Transverse colon (tissue), 4 donors: ENCODE data around the gene TJP2.

ENCODE experiments used
- EP300 ChIP-seq: sonication (generic); formaldehyde crosslinking; IDR thresholded peaks from one replicate; pipeline ENCODE4 v1.6.1; 2017; ENCODE audit warnings: antibody characterized with exemption, low read depth
- POLR2A ChIP-seq: fragments of 450-650 bp; IDR thresholded peaks from one replicate; pipeline ENCODE4 v1.6.1; 2016; ENCODE audit warnings: antibody characterized with exemption, mild to moderate bottlenecking, moderate library complexity
- POLR2AphosphoS5 ChIP-seq, 3 donors: sonication (generic); formaldehyde crosslinking; IDR thresholded peaks; one replicate each; pipeline ENCODE4 v1.6.1; 2016; ENCODE audit warnings: antibody characterized with exemption in 3 of 3
- TF ChIP-seq, protein P1 (sequence below), 5 experiments: fragments of 200-600 bp in 3 of 5; fragments of 450-650 bp in 2 of 5; sonication (generic) in 3 of 5; IDR thresholded peaks; 1 replicate in 2 of 5; 2 replicates in 3 of 5; pipeline ENCODE4 v1.5.1; 2016 to 2017; ENCODE audit warnings: antibody characterized with exemption in 5 of 5, inconsistent platforms in 3 of 5, mild to moderate bottlenecking in 2 of 5, moderate library complexity in 1 of 5

DNA sequence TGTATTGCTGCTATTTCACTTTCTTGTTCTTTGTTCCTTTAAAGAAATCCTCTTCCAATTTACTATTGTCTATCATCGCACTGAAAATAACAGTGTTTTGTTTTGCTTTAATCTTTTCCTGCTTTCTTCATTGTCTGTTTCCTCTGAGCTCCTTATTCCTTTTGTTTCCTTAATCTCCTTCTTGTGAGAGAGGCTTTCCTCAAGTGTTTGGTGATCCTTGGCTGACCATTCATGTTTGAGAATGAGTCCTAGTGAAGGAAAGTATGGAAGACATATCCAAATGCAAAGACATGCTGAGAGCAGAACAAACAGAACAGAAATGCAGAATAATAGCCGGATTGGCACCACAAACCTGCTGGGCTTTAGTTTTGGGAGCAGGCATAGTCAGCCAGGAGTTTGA is 108.9 kb downstream of the TJP2 start:
- TF ChIP-seq, protein P1, sequence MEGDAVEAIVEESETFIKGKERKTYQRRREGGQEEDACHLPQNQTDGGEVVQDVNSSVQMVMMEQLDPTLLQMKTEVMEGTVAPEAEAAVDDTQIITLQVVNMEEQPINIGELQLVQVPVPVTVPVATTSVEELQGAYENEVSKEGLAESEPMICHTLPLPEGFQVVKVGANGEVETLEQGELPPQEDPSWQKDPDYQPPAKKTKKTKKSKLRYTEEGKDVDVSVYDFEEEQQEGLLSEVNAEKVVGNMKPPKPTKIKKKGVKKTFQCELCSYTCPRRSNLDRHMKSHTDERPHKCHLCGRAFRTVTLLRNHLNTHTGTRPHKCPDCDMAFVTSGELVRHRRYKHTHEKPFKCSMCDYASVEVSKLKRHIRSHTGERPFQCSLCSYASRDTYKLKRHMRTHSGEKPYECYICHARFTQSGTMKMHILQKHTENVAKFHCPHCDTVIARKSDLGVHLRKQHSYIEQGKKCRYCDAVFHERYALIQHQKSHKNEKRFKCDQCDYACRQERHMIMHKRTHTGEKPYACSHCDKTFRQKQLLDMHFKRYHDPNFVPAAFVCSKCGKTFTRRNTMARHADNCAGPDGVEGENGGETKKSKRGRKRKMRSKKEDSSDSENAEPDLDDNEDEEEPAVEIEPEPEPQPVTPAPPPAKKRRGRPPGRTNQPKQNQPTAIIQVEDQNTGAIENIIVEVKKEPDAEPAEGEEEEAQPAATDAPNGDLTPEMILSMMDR (IDR thresholded peaks at IDR 0.05), result no peak
- no peak for TF ChIP-seq POLR2AphosphoS5 (IDR thresholded peaks at IDR 0.05)
- no peak for TF ChIP-seq EP300
- no peak for TF ChIP-seq POLR2A
